GM12878 (cell line): Measurements from ENCODE around the gene PCGF1. TPM values are rescaled to one million over a fixed set of nuclear protein-coding genes. Genes with fewer than 3 reads are reported as not detected.
"Not testable (repeated sequence)": the region's sequence is repeated elsewhere in the genome, so short reads cannot be mapped to it uniquely, and the experiment has no call there.

ENCODE experiments used
- ATAC-seq: fragments of 200-7000 bp; cut with Tn5 transposase; 3 replicates; pipeline ENCODE4 v1.9.1; 2020; ENCODE audit warnings: mild to moderate bottlenecking, moderate library complexity
- BruUV-seq: library from RNA; stranded (reverse); fragments of 400-500 nt; replicated peaks from 2 replicates; lab custom pipeline; 2021; lab: Mats Ljungman, UMichigan
- CTCF ChIA-PET: fragments of 300-600 bp; sonication (Branson Sonifier 250); formaldehyde crosslinking; extraction: SDS; loops from one replicate; lab custom pipeline; 2021; ENCODE audit warnings: inconsistent platforms; lab: Yijun Ruan, JAX
- POLR2A ChIA-PET: fragments of 350-600 bp; formaldehyde crosslinking; extraction: SDS; loops from one replicate; lab custom pipeline; 2021; ENCODE audit warnings: inconsistent platforms; lab: Charles Lee
- RAD21 ChIA-PET: fragments of 300-600 bp; sonication (Branson Sonifier 250); formaldehyde crosslinking; loops from one replicate; lab custom pipeline; 2023; ENCODE audit warnings: antibody characterized with exemption; ENCODE audit not compliant: unreplicated experiment; lab: Charles Lee
- SMC1A ChIA-PET: fragments of 300-600 bp; sonication (Branson Sonifier 250); formaldehyde crosslinking; loops from one replicate; lab custom pipeline; 2023; ENCODE audit not compliant: unreplicated experiment, uncharacterized antibody; lab: Charles Lee
- DNase-seq: peaks from one replicate; pipeline ENCODE4 v3.0.0-alpha.2; 2011; ENCODE audit warnings: low read depth, low spot score
- FAIRE-seq: peaks from 3 replicates; lab custom pipeline; 2011; peaks lifted over from hg19 to GRCh38; lab: Jason Lieb, UNC
- H2AFZ ChIP-seq: 2 replicates; pipeline ENCODE4 v1.6.0; 2011; ENCODE audit warnings: low read depth, low read length, control low read depth; ENCODE audit not compliant: control insufficient read depth
- H3K27ac ChIP-seq: 2 replicates; pipeline ENCODE4 v1.5.1; 2011; ENCODE audit warnings: control low read depth; ENCODE audit not compliant: control insufficient read depth, insufficient read depth
- H3K27me3 ChIP-seq, 2 experiments: replicated peaks in 1 of 2; 2 replicates each; pipeline versions ENCODE4 v1.6.0 to v1.6.1; 2011; ENCODE audit warnings: low read length in 1 of 2; ENCODE audit not compliant: control insufficient read depth in 2 of 2, insufficient read depth in 2 of 2
- H3K36me3 ChIP-seq, 2 experiments: 2 replicates each; pipeline ENCODE4 v1.5.1; 2011; ENCODE audit warnings: low read length in 1 of 2; ENCODE audit not compliant: control insufficient read depth in 2 of 2, insufficient read depth in 2 of 2
- H3K4me1 ChIP-seq: 2 replicates; pipeline ENCODE4 v1.6.1; 2011; ENCODE audit warnings: mild to moderate bottlenecking, low read length, moderate library complexity, mixed read lengths; ENCODE audit not compliant: control insufficient read depth, insufficient read depth
- H3K4me2 ChIP-seq: 2 replicates; pipeline ENCODE4 v1.6.0; 2011; ENCODE audit warnings: control low read depth; ENCODE audit not compliant: control insufficient read depth, insufficient read depth
- H3K4me3 ChIP-seq: fragments of 200-600 bp; sonication (generic); 2 replicates; pipeline ENCODE4 v1.5.1; 2016
- H3K79me2 ChIP-seq: 2 replicates; pipeline ENCODE4 v1.6.0; 2011; ENCODE audit warnings: low read length; ENCODE audit not compliant: control insufficient read depth, insufficient read depth
- H3K9ac ChIP-seq: 2 replicates; pipeline ENCODE4 v1.8.0; 2011; ENCODE audit warnings: low read length, control low read depth, mixed read lengths; ENCODE audit not compliant: control insufficient read depth, insufficient read depth
- H3K9me3 ChIP-seq: replicated peaks from 3 replicates; pipeline ENCODE4 v1.5.1; 2011; ENCODE audit warnings: mild to moderate bottlenecking, low read length; ENCODE audit not compliant: control insufficient read depth, insufficient read depth
- H4K20me1 ChIP-seq: 2 replicates; pipeline ENCODE4 v1.6.0; 2011; ENCODE audit not compliant: control insufficient read depth, insufficient read depth
- WGBS: methylation state at CpG from one replicate; pipeline ENCODE4 v1.1.6; 2016; ENCODE audit warnings: low lambda C conversion rate; ENCODE audit not compliant: insufficient replicate concordance, insufficient coverage; ENCODE audit errors: missing lambda C conversion rate; 5-methylcytosine and 5-hydroxymethylcytosine counted together
- in situ Hi-C: fragments of 300-500 bp; cut with MboI; formaldehyde crosslinking; loops from 9 replicates; pipeline ENCODE4 v1.14.3; 2018; ENCODE audit warnings: mixed read lengths
- intact Hi-C: fragments of 100-400 bp; cut with micrococcal nuclease; formaldehyde crosslinking; loops from one replicate; pipeline ENCODE4 v1.14.2; 2022; ENCODE audit not compliant: unreplicated experiment
- polyA plus RNA-seq, 11 experiments: library from polyadenylated mRNA; depleted of rRNA in 4 of 11; unstranded in 6 of 11; stranded (reverse) in 5 of 11; fragments of >200 nt; fragmentation: Nextera tagmentation in 4 of 11; fragmentation: Illumina TruSeq in 1 of 11; extraction: Ambion mirVana in 4 of 11; extraction: Trizol in 1 of 11; gene quantifications; 1 replicate in 1 of 11; 2 replicates in 10 of 11; pipeline versions ENCODE4 v1.2.1 to v1.2.3, GENCODE V29; 2011 to 2016; ENCODE audit warnings: inconsistent platforms in 2 of 11, missing spikeins in 2 of 11, low read depth in 1 of 11
- total RNA-seq, 4 experiments: library from RNA; depleted of rRNA in 3 of 4; stranded (reverse); fragments of >200 nt in 3 of 4; fragmentation: Illumina TruSeq in 1 of 4; extraction: Trizol in 1 of 4; gene quantifications; 2 replicates each; pipeline versions ENCODE4 v1.2.1 to v1.2.3, GENCODE V29; 2013 to 2021
- TF ChIP-seq, protein P1 (sequence below): fragments of 450-650 bp; IDR thresholded peaks from 2 replicates; pipeline ENCODE4 v1.6.1; 2016; ENCODE audit warnings: mild to moderate bottlenecking

PCGF1 gene
- total and polyA plus RNA-seq, 10 of the 15 experiments (the other 5 are each of a cell fraction or from before 2014, with no cell fraction given), result 23.1 to 50.8 (median 27.4) TPM

DNA sequence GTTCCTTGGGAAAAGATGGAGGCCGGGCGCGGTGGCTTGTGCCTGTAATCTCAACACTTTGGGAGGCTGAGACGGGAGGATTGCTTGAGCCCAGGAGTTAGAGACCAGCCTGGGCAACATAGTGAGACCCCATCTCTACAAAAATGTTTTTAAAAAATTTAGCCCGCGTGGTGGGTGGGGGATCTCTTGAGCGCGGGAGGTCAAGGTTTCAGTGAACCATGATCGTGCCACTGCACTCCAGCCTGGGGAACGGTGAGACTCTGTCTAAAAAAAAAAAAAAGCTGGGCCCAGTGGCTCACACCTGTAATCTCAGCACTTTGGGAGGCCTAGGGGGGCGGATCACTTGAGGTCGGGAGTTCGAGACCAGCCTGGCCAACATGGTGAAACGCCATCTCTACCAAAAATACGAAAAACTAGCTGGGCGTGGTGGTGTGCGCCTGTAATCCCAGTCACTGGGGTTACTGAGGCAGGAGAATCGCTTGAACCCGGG lies 23.8 kb downstream of the PCGF1 start:
- ChIA-PET POLR2A (interaction anchor here (0.8 to 3.6 kb wide), 9 partner anchors 11 to 105 kb away, joined by 3 to 44 read pairs (median 10); partner anchors contain the start of genes AUP1, HTRA2, INO80B and MRPL53), SMC1A (interaction anchor here (0.6 to 5.7 kb wide), 12 partner anchors 10 to 791 kb away, joined by 3 to 128 read pairs (median 5); partner anchors contain the start of genes INO80B, MRPL53 and WBP1), RAD21 (interaction anchor here (0.8 to 5.9 kb wide), 9 partner anchors 11 to 104 kb away, joined by 3 to 121 read pairs (median 9); partner anchors contain the start of genes AUP1, HTRA2, INO80B and MRPL53), CTCF (interaction anchor here (0.7 to 19.4 kb wide), 19 partner anchors 8 to 242 kb away, joined by 3 to 280 read pairs (median 4); partner anchors contain the start of genes AUP1, C2orf81, HTRA2 and INO80B)
- Histone ChIP-seq H2AFZ (peak overlapping the region; percentile 100), H3K4me2 (peak overlapping the region; percentile 53), H3K79me2 (peaks cover 27% of the 10 kb centered on the region), H3K27ac (peak overlapping the region; percentile 96), H3K9ac (peak overlapping the region; percentile 91), H3K4me3 (peak overlapping the region; percentile 97), H3K4me1 (peaks cover 13% of the 10 kb centered on the region)
- in situ Hi-C loops, result loop anchor here (10.0 kb wide), 1 partner anchor 101 kb away; no protein-coding TSS in a partner anchor
- DNase-seq, H3K27me3 ChIP-seq, BruUV-seq, H3K9me3 ChIP-seq, FAIRE-seq, ATAC-seq, H3K36me3 ChIP-seq, H4K20me1 ChIP-seq: not testable (repeated sequence)
- TF ChIP-seq, protein P1, sequence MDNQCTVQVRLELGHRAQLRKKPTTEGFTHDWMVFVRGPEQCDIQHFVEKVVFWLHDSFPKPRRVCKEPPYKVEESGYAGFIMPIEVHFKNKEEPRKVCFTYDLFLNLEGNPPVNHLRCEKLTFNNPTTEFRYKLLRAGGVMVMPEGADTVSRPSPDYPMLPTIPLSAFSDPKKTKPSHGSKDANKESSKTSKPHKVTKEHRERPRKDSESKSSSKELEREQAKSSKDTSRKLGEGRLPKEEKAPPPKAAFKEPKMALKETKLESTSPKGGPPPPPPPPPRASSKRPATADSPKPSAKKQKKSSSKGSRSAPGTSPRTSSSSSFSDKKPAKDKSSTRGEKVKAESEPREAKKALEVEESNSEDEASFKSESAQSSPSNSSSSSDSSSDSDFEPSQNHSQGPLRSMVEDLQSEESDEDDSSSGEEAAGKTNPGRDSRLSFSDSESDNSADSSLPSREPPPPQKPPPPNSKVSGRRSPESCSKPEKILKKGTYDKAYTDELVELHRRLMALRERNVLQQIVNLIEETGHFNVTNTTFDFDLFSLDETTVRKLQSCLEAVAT, result 0 out of 2 replicates have a peak, but pooled peaks have one; percentile 37
- intact Hi-C loops, result loop anchor here (1.0 to 2.0 kb wide), 5 partner anchors 19 to 104 kb away; no protein-coding TSS in a partner anchor
- 87% methylated on average over 19 of the region's 19 CpGs for WGBS
